ENCODE results near the gene GLCE.

- TF ChIP-seq POLR2A (IDR thresholded peaks at IDR 0.05), result no peak
- no peak for TF ChIP-seq CTCF (IDR thresholded peaks at IDR 0.05)
These were observed 12.4 kb downstream of the GLCE start for GRCh38 chr15:69172847-69173246.

All from heart left ventricle (tissue), 13 donors.